SK-N-SH (cell line): Measurements from ENCODE around the gene SMC1B. TPM values are rescaled to one million over a fixed set of nuclear protein-coding genes. Genes with fewer than 3 reads are reported as not detected.

Experiments
- CTCF ChIA-PET: fragments of 300-600, 350-600 bp; formaldehyde crosslinking; extraction: SDS; loops from one replicate; lab custom pipeline; 2021; lab: Yijun Ruan, JAX
- POLR2A ChIA-PET: fragments of 350-600 bp; sonication (Branson Sonifier 250); formaldehyde crosslinking; extraction: SDS; loops from one replicate; lab custom pipeline; 2020; ENCODE audit warnings: antibody characterized with exemption, inconsistent platforms; lab: Yijun Ruan, JAX
- DNase-seq: peaks from one replicate; pipeline ENCODE4 v3.0.0; 2012
- H2AFZ ChIP-seq: fragments of 200-600 bp; sonication (generic); 2 replicates; pipeline ENCODE4 v1.8.1; 2016; ENCODE audit warnings: antibody characterized with exemption, mild to moderate bottlenecking, low read depth
- H3F3A ChIP-seq: fragments of 200-600 bp; sonication (generic); replicated peaks from 2 replicates; pipeline ENCODE3; 2016; ENCODE audit warnings: antibody characterized with exemption, mild to moderate bottlenecking; ENCODE audit not compliant: insufficient read depth
- H3K27ac ChIP-seq, 2 experiments: fragments of 200-500 bp in 1 of 2; fragments of 200-600 bp in 1 of 2; sonication (Bioruptor generic) in 1 of 2; sonication (generic), shearing (Covaris generic) in 1 of 2; 2 replicates each; pipeline versions ENCODE4 v1.5.1 to v1.6.1; 2014 to 2016; ENCODE audit warnings: low read depth in 2 of 2, inconsistent platforms in 1 of 2, low read length in 1 of 2, mild to moderate bottlenecking in 1 of 2, mixed read lengths in 1 of 2
- H3K27me3 ChIP-seq: fragments of 200-600 bp; sonication (generic), shearing (Covaris generic); 2 replicates; pipeline ENCODE4 v1.6.1; 2016; ENCODE audit warnings: mixed run types; ENCODE audit not compliant: insufficient read depth
- H3K36me3 ChIP-seq, 2 experiments: fragments of 200-500 bp in 1 of 2; fragments of 200-600 bp in 1 of 2; sonication (Bioruptor generic) in 1 of 2; sonication (generic) in 1 of 2; replicated peaks in 1 of 2; 2 replicates each; pipeline versions ENCODE3 to v1.5.1; 2014 to 2016; ENCODE audit warnings: low read length in 1 of 2, mild to moderate bottlenecking in 1 of 2; ENCODE audit not compliant: insufficient read depth in 2 of 2, control insufficient read depth in 1 of 2
- H3K4me1 ChIP-seq, 2 experiments: fragments of 200-500 bp in 1 of 2; fragments of 200-600 bp in 1 of 2; sonication (Bioruptor generic) in 1 of 2; sonication (generic), shearing (Covaris generic) in 1 of 2; 2 replicates each; pipeline versions ENCODE4 v1.5.1 to v1.6.1; 2014 to 2016; ENCODE audit warnings: low read depth in 1 of 2, low read length in 1 of 2, mixed run types in 1 of 2; ENCODE audit not compliant: insufficient read depth in 2 of 2, control insufficient read depth in 1 of 2
- H3K4me2 ChIP-seq: fragments of 200-600 bp; sonication (generic), shearing (Covaris generic); 2 replicates; pipeline ENCODE4 v1.6.1; 2017; ENCODE audit warnings: mixed run types
- H3K4me3 ChIP-seq, 2 experiments: fragments of 200-500 bp in 1 of 2; fragments of 200-600 bp in 1 of 2; sonication (Bioruptor generic) in 1 of 2; sonication (generic), shearing (Covaris generic) in 1 of 2; 2 replicates each; pipeline versions ENCODE4 v1.5.1 to v1.8.1; 2014 to 2016; ENCODE audit warnings: low read depth in 2 of 2, inconsistent platforms in 1 of 2, low read length in 1 of 2, mild to moderate bottlenecking in 1 of 2, mixed read lengths in 1 of 2, moderate library complexity in 1 of 2
- H3K79me2 ChIP-seq: fragments of 200-600 bp; sonication (generic); 2 replicates; pipeline ENCODE4 v1.8.1; 2017; ENCODE audit warnings: mild to moderate bottlenecking; ENCODE audit not compliant: insufficient read depth
- H3K9ac ChIP-seq: fragments of 200-600 bp; sonication (generic); 2 replicates; pipeline ENCODE4 v1.6.1; 2017; ENCODE audit warnings: mixed run types
- H3K9me2 ChIP-seq: fragments of 200-600 bp; sonication (generic); 2 replicates; pipeline ENCODE4 v1.6.1; 2017; ENCODE audit warnings: mixed run types
- H3K9me3 ChIP-seq: fragments of 200-600 bp; sonication (generic); 2 replicates; pipeline ENCODE4 v1.6.1; 2017; ENCODE audit warnings: mixed run types, mild to moderate bottlenecking, moderate library complexity
- H4K20me1 ChIP-seq: fragments of 200-600 bp; sonication (generic); 2 replicates; pipeline ENCODE4 v1.6.1; 2017; ENCODE audit warnings: mild to moderate bottlenecking, mixed run types; ENCODE audit not compliant: insufficient read depth
- ELF1 ChIP-seq: IDR thresholded peaks from 2 replicates; pipeline ENCODE4 v1.4.0; 2012
- EZH2phosphoT487 ChIP-seq: fragments of 200-600 bp; sonication (generic); IDR thresholded peaks from 2 replicates; pipeline ENCODE4 v1.6.1; 2017; ENCODE audit warnings: low read depth, mixed run types, mild to moderate bottlenecking, antibody characterized with exemption, moderate library complexity, borderline replicate concordance
- GATA2 ChIP-seq: sonication (generic); formaldehyde crosslinking; IDR thresholded peaks from 2 replicates; pipeline ENCODE4 v1.5.0; 2020; ENCODE audit warnings: mild to moderate bottlenecking, missing genetic modification reagents
- JUND ChIP-seq: IDR thresholded peaks from 2 replicates; pipeline ENCODE4 v1.4.0; 2012
- MXI1 ChIP-seq: IDR thresholded peaks from 2 replicates; pipeline ENCODE4 v1.6.1; 2012; ENCODE audit warnings: mild to moderate bottlenecking, low read depth, low read length, improper control_type of control experiment
- POLR2AphosphoS5 ChIP-seq: IDR thresholded peaks from 2 replicates; pipeline ENCODE4 v1.6.1; 2012; ENCODE audit warnings: low read depth, low read length
- RAD21 ChIP-seq: IDR thresholded peaks from 2 replicates; pipeline ENCODE4 v1.6.1; 2012; ENCODE audit warnings: mild to moderate bottlenecking, low read length
- RCOR1 ChIP-seq: fragments of 150-350 bp; IDR thresholded peaks from 2 replicates; pipeline ENCODE4 v1.6.1; 2017; ENCODE audit warnings: antibody characterized with exemption, low read length
- RXRA ChIP-seq: IDR thresholded peaks from 2 replicates; pipeline ENCODE4 v1.4.0; 2012; ENCODE audit warnings: low read depth, mild to moderate bottlenecking, borderline replicate concordance
- SIN3A ChIP-seq: IDR thresholded peaks from 2 replicates; pipeline ENCODE4 v1.6.1; 2012; ENCODE audit warnings: low read depth, mild to moderate bottlenecking, low read length, moderate library complexity, borderline replicate concordance
- SMC3 ChIP-seq: IDR thresholded peaks from 2 replicates; pipeline ENCODE4 v1.6.1; 2012; ENCODE audit warnings: low read depth, low read length, improper control_type of control experiment
- TAF1 ChIP-seq: IDR thresholded peaks from 2 replicates; pipeline ENCODE4 v1.6.1; 2012; ENCODE audit warnings: low read depth, mild to moderate bottlenecking, low read length, moderate library complexity, borderline replicate concordance
- TCF12 ChIP-seq: IDR thresholded peaks from 2 replicates; pipeline ENCODE4 v1.4.0; 2012
- YY1 ChIP-seq: IDR thresholded peaks from 2 replicates; pipeline ENCODE4 v1.4.0; 2012; ENCODE audit warnings: low read depth, mild to moderate bottlenecking
- WGBS: methylation state at CpG from one replicate; pipeline ENCODE4 v1.1.6; 2017; ENCODE audit warnings: low lambda C conversion rate; 5-methylcytosine and 5-hydroxymethylcytosine counted together
- polyA plus RNA-seq, 3 experiments: library from polyadenylated mRNA; depleted of rRNA; stranded (reverse); fragments of >200 nt; gene quantifications; 2 replicates each; pipeline ENCODE4 v1.2.3, GENCODE V29; 2012
- TF ChIP-seq, protein P1 (sequence below): IDR thresholded peaks from 2 replicates; pipeline ENCODE4; 2012
- TF ChIP-seq, protein P2 (sequence below): fragments of 200-600 bp; sonication (generic); IDR thresholded peaks from 2 replicates; pipeline ENCODE4 v1.6.1; 2017; ENCODE audit warnings: antibody characterized with exemption, mild to moderate bottlenecking, moderate library complexity
- TF ChIP-seq, protein P3 (sequence below): IDR thresholded peaks from 2 replicates; pipeline ENCODE4 v1.4.0; 2012; ENCODE audit warnings: low read depth, borderline replicate concordance
- TF ChIP-seq, protein P4 (sequence below): fragments of 150-350 bp; IDR thresholded peaks from 2 replicates; pipeline ENCODE4 v1.6.1; 2017; ENCODE audit warnings: antibody characterized with exemption, low read length, low read depth, borderline replicate concordance
- TF ChIP-seq, protein P5 (sequence below): IDR thresholded peaks from 2 replicates; pipeline ENCODE4 v1.4.0; 2012; ENCODE audit warnings: low read depth, borderline replicate concordance

Gene SMC1B
- polyA plus RNA-seq, 1 of the 3 experiments (the other 2 are of a cell fraction) = not detected

DNA sequence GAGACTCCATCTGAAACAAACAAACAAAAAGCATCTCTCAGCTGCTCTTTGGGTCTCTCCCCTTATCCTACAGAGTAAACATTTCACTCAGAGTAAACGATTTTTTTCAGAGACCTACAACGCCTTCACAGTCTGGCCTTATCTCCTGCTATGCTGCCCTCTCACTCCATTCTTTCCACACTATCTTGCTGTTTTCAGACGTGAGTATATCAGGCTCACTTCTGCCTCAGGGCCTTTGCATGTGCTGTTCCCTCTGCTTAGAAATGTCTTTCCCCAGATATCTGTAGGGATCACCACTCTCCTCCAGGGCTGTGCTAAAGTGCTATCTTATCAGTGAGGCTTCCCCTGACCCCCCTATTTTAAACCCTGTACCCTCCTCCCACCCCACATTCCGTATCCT is 6.6 kb upstream of the SMC1B start:
- no peak overlapping the region for H3K4me3 ChIP-seq
- H3K27me3 ChIP-seq = no peaks in the 10 kb centered on the region; the same call in 1 of the 2 replicates
- CTCF ChIA-PET = interaction anchor here (0.7 kb wide), 1 partner anchor 134 kb away, joined by 3 read pairs; no protein-coding TSS in a partner anchor
- H3F3A ChIP-seq = no peaks in the 10 kb centered on the region
- TF ChIP-seq JUND (no peak), YY1 (no peak), RAD21 (no peak), EZH2phosphoT487 (no peak), POLR2AphosphoS5 (no peak), RCOR1 (no peak), TCF12 (no peak), MXI1 (no peak), RXRA (no peak), GATA2 (CRISPR knock-in tag) (no peak), SMC3 (no peak), SIN3A (no peak), ELF1 (no peak), TAF1 (no peak)
- TF ChIP-seq, protein P1, sequence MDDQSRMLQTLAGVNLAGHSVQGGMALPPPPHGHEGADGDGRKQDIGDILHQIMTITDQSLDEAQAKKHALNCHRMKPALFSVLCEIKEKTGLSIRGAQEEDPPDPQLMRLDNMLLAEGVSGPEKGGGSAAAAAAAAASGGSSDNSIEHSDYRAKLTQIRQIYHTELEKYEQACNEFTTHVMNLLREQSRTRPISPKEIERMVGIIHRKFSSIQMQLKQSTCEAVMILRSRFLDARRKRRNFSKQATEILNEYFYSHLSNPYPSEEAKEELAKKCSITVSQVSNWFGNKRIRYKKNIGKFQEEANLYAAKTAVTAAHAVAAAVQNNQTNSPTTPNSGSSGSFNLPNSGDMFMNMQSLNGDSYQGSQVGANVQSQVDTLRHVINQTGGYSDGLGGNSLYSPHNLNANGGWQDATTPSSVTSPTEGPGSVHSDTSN = no peak
- TF ChIP-seq, protein P2, sequence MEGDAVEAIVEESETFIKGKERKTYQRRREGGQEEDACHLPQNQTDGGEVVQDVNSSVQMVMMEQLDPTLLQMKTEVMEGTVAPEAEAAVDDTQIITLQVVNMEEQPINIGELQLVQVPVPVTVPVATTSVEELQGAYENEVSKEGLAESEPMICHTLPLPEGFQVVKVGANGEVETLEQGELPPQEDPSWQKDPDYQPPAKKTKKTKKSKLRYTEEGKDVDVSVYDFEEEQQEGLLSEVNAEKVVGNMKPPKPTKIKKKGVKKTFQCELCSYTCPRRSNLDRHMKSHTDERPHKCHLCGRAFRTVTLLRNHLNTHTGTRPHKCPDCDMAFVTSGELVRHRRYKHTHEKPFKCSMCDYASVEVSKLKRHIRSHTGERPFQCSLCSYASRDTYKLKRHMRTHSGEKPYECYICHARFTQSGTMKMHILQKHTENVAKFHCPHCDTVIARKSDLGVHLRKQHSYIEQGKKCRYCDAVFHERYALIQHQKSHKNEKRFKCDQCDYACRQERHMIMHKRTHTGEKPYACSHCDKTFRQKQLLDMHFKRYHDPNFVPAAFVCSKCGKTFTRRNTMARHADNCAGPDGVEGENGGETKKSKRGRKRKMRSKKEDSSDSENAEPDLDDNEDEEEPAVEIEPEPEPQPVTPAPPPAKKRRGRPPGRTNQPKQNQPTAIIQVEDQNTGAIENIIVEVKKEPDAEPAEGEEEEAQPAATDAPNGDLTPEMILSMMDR = no peak
- TF ChIP-seq, protein P3, sequence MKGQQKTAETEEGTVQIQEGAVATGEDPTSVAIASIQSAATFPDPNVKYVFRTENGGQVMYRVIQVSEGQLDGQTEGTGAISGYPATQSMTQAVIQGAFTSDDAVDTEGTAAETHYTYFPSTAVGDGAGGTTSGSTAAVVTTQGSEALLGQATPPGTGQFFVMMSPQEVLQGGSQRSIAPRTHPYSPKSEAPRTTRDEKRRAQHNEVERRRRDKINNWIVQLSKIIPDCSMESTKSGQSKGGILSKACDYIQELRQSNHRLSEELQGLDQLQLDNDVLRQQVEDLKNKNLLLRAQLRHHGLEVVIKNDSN = no peak
- TF ChIP-seq, protein P4, sequence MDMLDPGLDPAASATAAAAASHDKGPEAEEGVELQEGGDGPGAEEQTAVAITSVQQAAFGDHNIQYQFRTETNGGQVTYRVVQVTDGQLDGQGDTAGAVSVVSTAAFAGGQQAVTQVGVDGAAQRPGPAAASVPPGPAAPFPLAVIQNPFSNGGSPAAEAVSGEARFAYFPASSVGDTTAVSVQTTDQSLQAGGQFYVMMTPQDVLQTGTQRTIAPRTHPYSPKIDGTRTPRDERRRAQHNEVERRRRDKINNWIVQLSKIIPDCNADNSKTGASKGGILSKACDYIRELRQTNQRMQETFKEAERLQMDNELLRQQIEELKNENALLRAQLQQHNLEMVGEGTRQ = no peak
- TF ChIP-seq, protein P5, sequence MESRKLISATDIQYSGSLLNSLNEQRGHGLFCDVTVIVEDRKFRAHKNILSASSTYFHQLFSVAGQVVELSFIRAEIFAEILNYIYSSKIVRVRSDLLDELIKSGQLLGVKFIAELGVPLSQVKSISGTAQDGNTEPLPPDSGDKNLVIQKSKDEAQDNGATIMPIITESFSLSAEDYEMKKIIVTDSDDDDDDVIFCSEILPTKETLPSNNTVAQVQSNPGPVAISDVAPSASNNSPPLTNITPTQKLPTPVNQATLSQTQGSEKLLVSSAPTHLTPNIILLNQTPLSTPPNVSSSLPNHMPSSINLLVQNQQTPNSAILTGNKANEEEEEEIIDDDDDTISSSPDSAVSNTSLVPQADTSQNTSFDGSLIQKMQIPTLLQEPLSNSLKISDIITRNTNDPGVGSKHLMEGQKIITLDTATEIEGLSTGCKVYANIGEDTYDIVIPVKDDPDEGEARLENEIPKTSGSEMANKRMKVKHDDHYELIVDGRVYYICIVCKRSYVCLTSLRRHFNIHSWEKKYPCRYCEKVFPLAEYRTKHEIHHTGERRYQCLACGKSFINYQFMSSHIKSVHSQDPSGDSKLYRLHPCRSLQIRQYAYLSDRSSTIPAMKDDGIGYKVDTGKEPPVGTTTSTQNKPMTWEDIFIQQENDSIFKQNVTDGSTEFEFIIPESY = no peak
- H3K4me2 ChIP-seq = no peak overlapping the region
- H3K79me2 ChIP-seq = no peaks in the 10 kb centered on the region
- H3K9me2 ChIP-seq = no peaks in the 10 kb centered on the region
- H3K27ac ChIP-seq = no peak overlapping the region
- no peaks in the 10 kb centered on the region for H3K9me3 ChIP-seq
- POLR2A ChIA-PET = no interaction called here
- H3K4me1 ChIP-seq = no peaks in the 10 kb centered on the region
- no peak for DNase-seq
- no peaks in the 10 kb centered on the region for H4K20me1 ChIP-seq
- WGBS = 48% methylated on average over 4 of the region's 4 CpGs
- H2AFZ ChIP-seq = no peak overlapping the region
- H3K36me3 ChIP-seq = no peaks in the 10 kb centered on the region
- H3K9ac ChIP-seq = no peak overlapping the region
